Measurements from ENCODE around the gene APLP2.

Gene APLP2

DNA sequence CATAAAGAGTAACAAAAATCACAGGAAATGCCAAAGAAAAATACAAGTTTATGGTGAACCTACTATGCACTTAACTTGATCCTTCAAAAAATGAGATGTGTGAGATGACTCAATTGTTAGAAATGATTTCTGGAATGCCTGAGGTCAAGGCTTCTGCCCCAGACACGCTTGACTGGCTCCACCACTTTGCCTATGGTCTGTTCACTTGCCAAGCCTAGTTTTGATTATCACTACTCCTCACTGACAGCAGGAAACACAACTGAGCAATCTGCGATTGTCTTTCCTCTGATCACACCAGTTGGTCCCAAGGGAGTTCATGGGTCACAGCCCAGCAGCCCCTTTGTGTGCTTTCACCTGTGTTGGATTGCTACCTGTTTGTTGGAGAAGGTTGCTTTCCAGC, 46.5 kb upstream of the APLP2 start:
- H3K4me3 ChIP-seq (ENCODE audit: insufficient read depth, low read length, poor library complexity, severe bottlenecking), result no peak overlapping the region
- no peaks in the 10 kb centered on the region for H3K79me2 ChIP-seq (ENCODE audit: insufficient read depth, low read length)
- TF ChIP-seq EZH2phosphoT487 (conservative IDR thresholded peaks at IDR 0.05; ENCODE audit: low read length), result no peak
- TF ChIP-seq, protein P1, sequence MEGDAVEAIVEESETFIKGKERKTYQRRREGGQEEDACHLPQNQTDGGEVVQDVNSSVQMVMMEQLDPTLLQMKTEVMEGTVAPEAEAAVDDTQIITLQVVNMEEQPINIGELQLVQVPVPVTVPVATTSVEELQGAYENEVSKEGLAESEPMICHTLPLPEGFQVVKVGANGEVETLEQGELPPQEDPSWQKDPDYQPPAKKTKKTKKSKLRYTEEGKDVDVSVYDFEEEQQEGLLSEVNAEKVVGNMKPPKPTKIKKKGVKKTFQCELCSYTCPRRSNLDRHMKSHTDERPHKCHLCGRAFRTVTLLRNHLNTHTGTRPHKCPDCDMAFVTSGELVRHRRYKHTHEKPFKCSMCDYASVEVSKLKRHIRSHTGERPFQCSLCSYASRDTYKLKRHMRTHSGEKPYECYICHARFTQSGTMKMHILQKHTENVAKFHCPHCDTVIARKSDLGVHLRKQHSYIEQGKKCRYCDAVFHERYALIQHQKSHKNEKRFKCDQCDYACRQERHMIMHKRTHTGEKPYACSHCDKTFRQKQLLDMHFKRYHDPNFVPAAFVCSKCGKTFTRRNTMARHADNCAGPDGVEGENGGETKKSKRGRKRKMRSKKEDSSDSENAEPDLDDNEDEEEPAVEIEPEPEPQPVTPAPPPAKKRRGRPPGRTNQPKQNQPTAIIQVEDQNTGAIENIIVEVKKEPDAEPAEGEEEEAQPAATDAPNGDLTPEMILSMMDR (IDR thresholded peaks at IDR 0.05; ENCODE audit: insufficient read depth, low read length, poor library complexity, severe bottlenecking), result no peak
- no peaks in the 10 kb centered on the region for H4K20me1 ChIP-seq (ENCODE audit: low read depth, low read length)
- peak overlapping the region; percentile 30 for H3K4me2 ChIP-seq (ENCODE audit: low read depth, low read length, poor library complexity, severe bottlenecking)
- no peaks in the 10 kb centered on the region for H3K9me2 ChIP-seq (replicated peaks; ENCODE audit: insufficient read depth, low read length)
- H3F3A ChIP-seq (ENCODE audit: insufficient read depth), result peaks cover 18% of the 10 kb centered on the region; the same call in 1 of the 2 replicates
- no peak overlapping the region for H3K27ac ChIP-seq (ENCODE audit: low read depth, low read length)
- no peaks in the 10 kb centered on the region for H3K9me3 ChIP-seq (ENCODE audit: insufficient read depth, low read length)
- no peak overlapping the region for H3K9ac ChIP-seq (ENCODE audit: low read length)
- H2AFZ ChIP-seq (ENCODE audit: low read depth, low read length, severe bottlenecking), result no peak overlapping the region
- H3K36me3 ChIP-seq (ENCODE audit: low read length), result no peaks in the 10 kb centered on the region
- no peaks in the 10 kb centered on the region for H3K27me3 ChIP-seq (ENCODE audit: low read length)

DNA sequence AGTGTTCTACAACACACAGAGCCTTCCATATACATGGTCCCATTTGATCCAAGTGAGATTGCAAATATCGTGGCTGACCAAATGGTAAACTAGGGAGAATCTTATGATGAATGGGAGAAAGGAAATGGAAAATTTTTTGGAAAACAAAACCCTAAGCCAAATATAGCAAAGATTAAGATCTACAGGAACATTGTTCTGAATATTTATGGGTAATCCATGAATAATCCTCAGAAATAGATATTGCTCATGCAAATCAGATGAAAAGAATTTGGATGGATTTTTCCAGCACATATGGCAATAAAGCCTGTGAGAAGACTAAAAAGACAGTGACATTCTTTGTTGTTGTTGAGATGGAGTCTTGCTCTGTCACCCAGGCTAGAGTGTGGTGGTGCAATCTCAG, 45.3 kb upstream of the APLP2 start:
- H3K9ac ChIP-seq (ENCODE audit: low read length), result no peak overlapping the region
- H3K79me2 ChIP-seq (ENCODE audit: insufficient read depth, low read length), result no peaks in the 10 kb centered on the region
- no peaks in the 10 kb centered on the region for H3K9me2 ChIP-seq (replicated peaks; ENCODE audit: insufficient read depth, low read length)
- H3K4me2 ChIP-seq (ENCODE audit: low read depth, low read length, poor library complexity, severe bottlenecking), result no peak overlapping the region
- no peak overlapping the region for H3K4me3 ChIP-seq (ENCODE audit: insufficient read depth, low read length, poor library complexity, severe bottlenecking)
- H3K27me3 ChIP-seq (ENCODE audit: low read length), result no peaks in the 10 kb centered on the region
- no peaks in the 10 kb centered on the region for H3K9me3 ChIP-seq (ENCODE audit: insufficient read depth, low read length)
- no peak for TF ChIP-seq EZH2phosphoT487 (conservative IDR thresholded peaks at IDR 0.05; ENCODE audit: low read length)
- TF ChIP-seq, protein P1 (IDR thresholded peaks at IDR 0.05; ENCODE audit: insufficient read depth, low read length, poor library complexity, severe bottlenecking), result no peak
- no peak overlapping the region for H3K27ac ChIP-seq (ENCODE audit: low read depth, low read length)
- no peaks in the 10 kb centered on the region for H3K36me3 ChIP-seq (ENCODE audit: low read length)
- H3F3A ChIP-seq (ENCODE audit: insufficient read depth), result peaks cover 18% of the 10 kb centered on the region; the same call in 1 of the 2 replicates
- H4K20me1 ChIP-seq (ENCODE audit: low read depth, low read length), result no peaks in the 10 kb centered on the region
- no peak overlapping the region for H2AFZ ChIP-seq (ENCODE audit: low read depth, low read length, severe bottlenecking)

DNA sequence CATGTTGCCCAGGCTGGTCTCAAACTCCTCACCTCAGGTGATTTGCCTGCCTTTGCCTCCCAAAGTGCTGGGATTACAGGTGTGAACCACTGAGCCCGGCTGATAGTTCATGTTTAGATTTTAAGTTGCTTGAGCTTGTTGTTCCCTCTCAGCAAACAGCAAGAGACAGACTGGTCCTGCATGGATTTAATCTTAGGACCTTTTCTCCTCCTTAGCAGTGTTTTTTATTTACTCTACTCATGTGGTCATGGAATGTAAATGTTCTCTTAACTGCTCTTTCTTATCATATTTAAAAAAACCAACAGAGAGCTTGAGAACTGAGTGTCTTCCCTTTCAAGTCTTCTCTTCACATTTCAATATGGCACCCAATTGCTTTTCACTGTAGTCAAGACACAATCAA, 44.3 kb upstream of the APLP2 start:
- H3K27me3 ChIP-seq (ENCODE audit: low read length), result no peaks in the 10 kb centered on the region
- TF ChIP-seq, protein P1 (IDR thresholded peaks at IDR 0.05; ENCODE audit: insufficient read depth, low read length, poor library complexity, severe bottlenecking), result no peak
- no peak for TF ChIP-seq EZH2phosphoT487 (conservative IDR thresholded peaks at IDR 0.05; ENCODE audit: low read length)
- peaks cover 9% of the 10 kb centered on the region; the same call in 1 of the 2 replicates for H3F3A ChIP-seq (ENCODE audit: insufficient read depth)
- no peak overlapping the region for H2AFZ ChIP-seq (ENCODE audit: low read depth, low read length, severe bottlenecking)
- H4K20me1 ChIP-seq (ENCODE audit: low read depth, low read length), result no peaks in the 10 kb centered on the region
- no peaks in the 10 kb centered on the region for H3K36me3 ChIP-seq (ENCODE audit: low read length)
- H3K9ac ChIP-seq (ENCODE audit: low read length), result no peak overlapping the region
- no peaks in the 10 kb centered on the region for H3K79me2 ChIP-seq (ENCODE audit: insufficient read depth, low read length)
- no peak overlapping the region for H3K4me3 ChIP-seq (ENCODE audit: insufficient read depth, low read length, poor library complexity, severe bottlenecking)
- no peak overlapping the region for H3K27ac ChIP-seq (ENCODE audit: low read depth, low read length)
- H3K9me3 ChIP-seq (ENCODE audit: insufficient read depth, low read length), result no peaks in the 10 kb centered on the region
- no peak overlapping the region for H3K4me2 ChIP-seq (ENCODE audit: low read depth, low read length, poor library complexity, severe bottlenecking)
- H3K9me2 ChIP-seq (replicated peaks; ENCODE audit: insufficient read depth, low read length), result no peaks in the 10 kb centered on the region
